ENCODE results near the gene KIF21B.
A peak's percentile ranks its signal among the peaks of the same experiment; 100 is the strongest.
"Not testable (repeated sequence)": the region's sequence is repeated elsewhere in the genome, so short reads cannot be mapped to it uniquely, and the experiment has no call there.

The KIF21B gene

DNA sequence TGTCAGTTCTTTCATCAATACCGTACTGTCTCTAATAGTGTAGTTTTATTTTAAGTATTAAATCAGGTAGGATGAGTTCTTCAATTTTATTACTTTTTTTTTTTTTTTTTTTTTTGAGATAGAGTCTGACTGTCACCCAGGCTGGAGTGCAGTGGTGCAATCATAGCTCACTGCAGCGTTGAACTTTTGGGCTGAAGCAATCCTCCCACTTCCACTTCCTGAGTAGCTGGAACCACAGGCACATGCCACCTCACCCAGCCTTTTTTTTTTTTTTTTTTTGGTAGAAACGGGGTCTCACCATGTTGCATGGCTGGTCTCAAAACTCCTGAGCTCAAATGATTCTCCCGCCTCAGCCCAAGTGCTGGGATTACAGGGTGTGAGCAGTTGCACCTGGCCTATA is 84.6 kb downstream of the KIF21B start:
- peak; percentile 73 to 95 for DNase-seq (ENCODE audit: low read depth in 1 of 2, low spot score in 1 of 2)
- TF ChIP-seq, protein P1, sequence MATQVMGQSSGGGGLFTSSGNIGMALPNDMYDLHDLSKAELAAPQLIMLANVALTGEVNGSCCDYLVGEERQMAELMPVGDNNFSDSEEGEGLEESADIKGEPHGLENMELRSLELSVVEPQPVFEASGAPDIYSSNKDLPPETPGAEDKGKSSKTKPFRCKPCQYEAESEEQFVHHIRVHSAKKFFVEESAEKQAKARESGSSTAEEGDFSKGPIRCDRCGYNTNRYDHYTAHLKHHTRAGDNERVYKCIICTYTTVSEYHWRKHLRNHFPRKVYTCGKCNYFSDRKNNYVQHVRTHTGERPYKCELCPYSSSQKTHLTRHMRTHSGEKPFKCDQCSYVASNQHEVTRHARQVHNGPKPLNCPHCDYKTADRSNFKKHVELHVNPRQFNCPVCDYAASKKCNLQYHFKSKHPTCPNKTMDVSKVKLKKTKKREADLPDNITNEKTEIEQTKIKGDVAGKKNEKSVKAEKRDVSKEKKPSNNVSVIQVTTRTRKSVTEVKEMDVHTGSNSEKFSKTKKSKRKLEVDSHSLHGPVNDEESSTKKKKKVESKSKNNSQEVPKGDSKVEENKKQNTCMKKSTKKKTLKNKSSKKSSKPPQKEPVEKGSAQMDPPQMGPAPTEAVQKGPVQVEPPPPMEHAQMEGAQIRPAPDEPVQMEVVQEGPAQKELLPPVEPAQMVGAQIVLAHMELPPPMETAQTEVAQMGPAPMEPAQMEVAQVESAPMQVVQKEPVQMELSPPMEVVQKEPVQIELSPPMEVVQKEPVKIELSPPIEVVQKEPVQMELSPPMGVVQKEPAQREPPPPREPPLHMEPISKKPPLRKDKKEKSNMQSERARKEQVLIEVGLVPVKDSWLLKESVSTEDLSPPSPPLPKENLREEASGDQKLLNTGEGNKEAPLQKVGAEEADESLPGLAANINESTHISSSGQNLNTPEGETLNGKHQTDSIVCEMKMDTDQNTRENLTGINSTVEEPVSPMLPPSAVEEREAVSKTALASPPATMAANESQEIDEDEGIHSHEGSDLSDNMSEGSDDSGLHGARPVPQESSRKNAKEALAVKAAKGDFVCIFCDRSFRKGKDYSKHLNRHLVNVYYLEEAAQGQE (IDR thresholded peaks at IDR 0.05; ENCODE audit: insufficient replicate concordance, low read depth): no peak
- TF ChIP-seq GABPA (IDR thresholded peaks at IDR 0.05; ENCODE audit: low read depth) (0 out of 2 replicates have a peak, but pooled peaks have one; percentile 52), SPI1 (IDR thresholded peaks at IDR 0.05; ENCODE audit: borderline replicate concordance, low read depth) (peak; percentile 74), POLR2AphosphoS5 (IDR thresholded peaks at IDR 0.05; ENCODE audit: low read depth) (peak; percentile 49; the same call in 1 of the 2 replicates)
- TF ChIP-seq, protein P2, sequence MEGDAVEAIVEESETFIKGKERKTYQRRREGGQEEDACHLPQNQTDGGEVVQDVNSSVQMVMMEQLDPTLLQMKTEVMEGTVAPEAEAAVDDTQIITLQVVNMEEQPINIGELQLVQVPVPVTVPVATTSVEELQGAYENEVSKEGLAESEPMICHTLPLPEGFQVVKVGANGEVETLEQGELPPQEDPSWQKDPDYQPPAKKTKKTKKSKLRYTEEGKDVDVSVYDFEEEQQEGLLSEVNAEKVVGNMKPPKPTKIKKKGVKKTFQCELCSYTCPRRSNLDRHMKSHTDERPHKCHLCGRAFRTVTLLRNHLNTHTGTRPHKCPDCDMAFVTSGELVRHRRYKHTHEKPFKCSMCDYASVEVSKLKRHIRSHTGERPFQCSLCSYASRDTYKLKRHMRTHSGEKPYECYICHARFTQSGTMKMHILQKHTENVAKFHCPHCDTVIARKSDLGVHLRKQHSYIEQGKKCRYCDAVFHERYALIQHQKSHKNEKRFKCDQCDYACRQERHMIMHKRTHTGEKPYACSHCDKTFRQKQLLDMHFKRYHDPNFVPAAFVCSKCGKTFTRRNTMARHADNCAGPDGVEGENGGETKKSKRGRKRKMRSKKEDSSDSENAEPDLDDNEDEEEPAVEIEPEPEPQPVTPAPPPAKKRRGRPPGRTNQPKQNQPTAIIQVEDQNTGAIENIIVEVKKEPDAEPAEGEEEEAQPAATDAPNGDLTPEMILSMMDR (IDR thresholded peaks at IDR 0.05; ENCODE audit: insufficient read depth, low read length): no peak
- peak overlapping the region; percentile 71 for H3K27ac ChIP-seq (replicated peaks)
- H3K4me3 ChIP-seq (replicated peaks; ENCODE audit: insufficient read depth, low read length): no peak overlapping the region
- H3K27me3 ChIP-seq (ENCODE audit: insufficient read depth, poor library complexity, severe bottlenecking): no peaks in the 10 kb centered on the region

- H3K4me3 ChIP-seq (replicated peaks; ENCODE audit: insufficient read depth, low read length); H3K27me3 ChIP-seq (ENCODE audit: insufficient read depth, poor library complexity, severe bottlenecking); H3K27ac ChIP-seq (replicated peaks); DNase-seq (ENCODE audit: low read depth in 1 of 2, low spot score in 1 of 2): not testable (repeated sequence)
Observed at GRCh38 chr1:200935286-200935962, 88.1 kb downstream of the KIF21B start.

- Histone ChIP-seq H3K4me3 (replicated peaks; ENCODE audit: insufficient read depth, low read length) (no peak overlapping the region), H3K27me3 (ENCODE audit: insufficient read depth, poor library complexity, severe bottlenecking) (no peaks in the 10 kb centered on the region), H3K27ac (replicated peaks) (no peak overlapping the region)
- DNase-seq (ENCODE audit: low read depth in 1 of 2, low spot score in 1 of 2): no peak
- no peak for TF ChIP-seq SPI1 (IDR thresholded peaks at IDR 0.05; ENCODE audit: borderline replicate concordance, low read depth)
- no peak for TF ChIP-seq POLR2AphosphoS5 (IDR thresholded peaks at IDR 0.05; ENCODE audit: low read depth)
- TF ChIP-seq, protein P1 (IDR thresholded peaks at IDR 0.05; ENCODE audit: insufficient replicate concordance, low read depth): no peak
- no peak for TF ChIP-seq GABPA (IDR thresholded peaks at IDR 0.05; ENCODE audit: low read depth)
- TF ChIP-seq, protein P2 (IDR thresholded peaks at IDR 0.05; ENCODE audit: insufficient read depth, low read length): no peak
Observed at GRCh38 chr1:200934676-200935245, 88.8 kb downstream of the KIF21B start.

- no peak overlapping the region for H3K27ac ChIP-seq (replicated peaks)
- TF ChIP-seq, protein P2 (IDR thresholded peaks at IDR 0.05; ENCODE audit: insufficient read depth, low read length): no peak
- TF ChIP-seq POLR2AphosphoS5 (IDR thresholded peaks at IDR 0.05; ENCODE audit: low read depth) (no peak), GABPA (IDR thresholded peaks at IDR 0.05; ENCODE audit: low read depth) (no peak), SPI1 (IDR thresholded peaks at IDR 0.05; ENCODE audit: borderline replicate concordance, low read depth) (no peak)
- TF ChIP-seq, protein P1 (IDR thresholded peaks at IDR 0.05; ENCODE audit: insufficient replicate concordance, low read depth): no peak
- no peak overlapping the region for H3K4me3 ChIP-seq (replicated peaks; ENCODE audit: insufficient read depth, low read length)
- no peak for DNase-seq (ENCODE audit: low read depth in 1 of 2, low spot score in 1 of 2)
- H3K27me3 ChIP-seq (ENCODE audit: insufficient read depth, poor library complexity, severe bottlenecking): no peaks in the 10 kb centered on the region
Observed at GRCh38 chr1:200931776-200932175, 91.7 kb downstream of the KIF21B start.

DNA sequence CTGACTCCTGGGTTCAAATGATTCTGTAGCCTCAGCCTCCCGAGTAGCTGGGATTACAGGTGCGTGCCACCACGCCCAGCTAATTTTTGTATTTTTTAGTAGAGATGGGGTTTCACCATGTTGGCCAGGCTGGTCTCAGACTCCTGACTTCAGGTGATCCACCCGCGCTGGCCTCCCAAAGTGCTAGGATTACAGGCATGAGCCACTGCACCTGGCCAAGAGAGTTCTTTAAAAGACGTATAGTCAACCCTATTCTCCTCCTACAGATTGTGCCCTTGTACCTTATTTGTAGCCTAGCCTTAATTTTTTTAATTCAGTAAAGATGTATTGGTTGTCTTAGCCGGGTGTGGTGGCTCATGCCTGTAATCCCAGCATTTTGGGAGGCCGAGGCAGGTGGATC is 93.2 kb downstream of the KIF21B start:
- not testable (repeated sequence) for H3K27me3 ChIP-seq (ENCODE audit: insufficient read depth, poor library complexity, severe bottlenecking); DNase-seq (ENCODE audit: low read depth in 1 of 2, low spot score in 1 of 2); H3K4me3 ChIP-seq (replicated peaks; ENCODE audit: insufficient read depth, low read length); H3K27ac ChIP-seq (replicated peaks)

Measured in HL-60 (cell line).